Stimulated activated naive B cell treated with anti-CD40 and anti-IgM and Interleukin-4, amounts not matched to agents 10 μg/mL and 1 μg/mL and 100 μg/mL, for 72 hours (primary cell): Measurements from ENCODE around the gene MACROH2A1.

Experiments used
- ATAC-seq, 2 donors: fragments of 150-1000 bp; cut with Tn5 transposase; replicated peaks; 2 replicates each; pipeline ENCODE4 v1.10.0; 2021; ENCODE audit warnings: moderate library complexity in 1 of 2
- DNase-seq: peaks from one replicate; pipeline ENCODE4 v3.0.0; 2021
- H3K27ac Mint-ChIP-seq: one replicate; pipeline ENCODE4 v1.8.0; 2022; ENCODE audit warnings: mild to moderate bottlenecking, mixed read lengths
- H3K27me3 Mint-ChIP-seq, 2 donors: one replicate each; pipeline ENCODE4 v1.8.0; 2022; ENCODE audit warnings: mixed read lengths in 2 of 2
- H3K36me3 Mint-ChIP-seq, 2 donors: one replicate each; pipeline ENCODE4 v1.8.0; 2022; ENCODE audit warnings: mixed read lengths in 2 of 2, mild to moderate bottlenecking in 1 of 2
- H3K4me1 Mint-ChIP-seq, 2 donors: one replicate each; pipeline ENCODE4 v1.8.0; 2022; ENCODE audit warnings: mixed read lengths in 2 of 2, mild to moderate bottlenecking in 1 of 2
- H3K4me3 Mint-ChIP-seq, 2 donors: one replicate each; pipeline ENCODE4 v1.8.0; 2022; ENCODE audit warnings: mild to moderate bottlenecking in 2 of 2, mixed read lengths in 2 of 2, moderate library complexity in 1 of 2
- H3K9me3 Mint-ChIP-seq, 2 donors: one replicate each; pipeline ENCODE4 v1.8.0; 2022; ENCODE audit warnings: mixed read lengths in 2 of 2, mild to moderate bottlenecking in 1 of 2

The MACROH2A1 gene

GRCh38 chr5:135397084-135397483, 1.9 kb downstream of the MACROH2A1 start:
- Mint-ChIP-seq H3K27ac (no peak overlapping the region), H3K9me3 (peaks cover 0 to 3% of the 10 kb centered on the region in 2 donors), H3K36me3 (peaks cover 13 to 33% of the 10 kb centered on the region in 2 donors), H3K4me3 (peak overlapping the region; percentile 26 to 29), H3K4me1 (peaks cover 58 to 77% of the 10 kb centered on the region in 2 donors), H3K27me3 (no peaks in the 10 kb centered on the region)
- ATAC-seq (no peak), DNase-seq (no peak)

GRCh38 chr5:135396459-135397055, 2.5 kb downstream of the MACROH2A1 start:
- Mint-ChIP-seq H3K36me3 (peaks cover 18 to 38% of the 10 kb centered on the region in 2 donors), H3K4me3 (peak overlapping the region; percentile 41 to 53), H3K27me3 (no peaks in the 10 kb centered on the region), H3K4me1 (peaks cover 63 to 82% of the 10 kb centered on the region in 2 donors), H3K9me3 (peaks cover 0 to 3% of the 10 kb centered on the region in 2 donors), H3K27ac (peak overlapping the region; percentile 5)
- ATAC-seq (no peak), DNase-seq (no peak)

- peaks cover 67 to 86% of the 10 kb centered on the region in 2 donors for H3K4me1 Mint-ChIP-seq
- H3K27ac Mint-ChIP-seq = no peak overlapping the region
Measured at GRCh38 chr5:135395866-135396265, 3.2 kb downstream of the MACROH2A1 start.

GRCh38 chr5:135395451-135395850, 3.6 kb downstream of the MACROH2A1 start:
- Mint-ChIP-seq H3K36me3 (peaks cover 20 to 43% of the 10 kb centered on the region in 2 donors), H3K4me3 (no peak overlapping the region), H3K27ac (peak overlapping the region; percentile 2), H3K27me3 (no peaks in the 10 kb centered on the region), H3K4me1 (peaks cover 68 to 85% of the 10 kb centered on the region in 2 donors), H3K9me3 (peaks cover 0 to 3% of the 10 kb centered on the region in 2 donors)
- ATAC-seq (no peak), DNase-seq (no peak)

More at GRCh38 chr5:135395866-135396265, 3.2 kb downstream of the MACROH2A1 start:
- Mint-ChIP-seq H3K4me3 (peak overlapping the region in 1 of 2 donors; percentile 41), H3K27me3 (no peaks in the 10 kb centered on the region), H3K36me3 (peaks cover 20 to 42% of the 10 kb centered on the region in 2 donors), H3K9me3 (peaks cover 0 to 3% of the 10 kb centered on the region in 2 donors)
- ATAC-seq = no peak
- DNase-seq = no peak

GRCh38 chr5:135394095-135394494, 4.9 kb downstream of the MACROH2A1 start:
- H3K9me3 Mint-ChIP-seq = peaks cover 0 to 3% of the 10 kb centered on the region in 2 donors
- H3K36me3 Mint-ChIP-seq = peaks cover 28 to 52% of the 10 kb centered on the region in 2 donors
- H3K27me3 Mint-ChIP-seq = no peaks in the 10 kb centered on the region
- ATAC-seq (no peak), DNase-seq (no peak)
- no peak overlapping the region for H3K27ac Mint-ChIP-seq
- H3K4me1 Mint-ChIP-seq = peaks cover 62 to 85% of the 10 kb centered on the region in 2 donors
- no peak overlapping the region for H3K4me3 Mint-ChIP-seq

GRCh38 chr5:135393691-135394090, 5.3 kb downstream of the MACROH2A1 start:
- Mint-ChIP-seq H3K4me3 (no peak overlapping the region), H3K36me3 (peaks cover 28 to 56% of the 10 kb centered on the region in 2 donors), H3K27me3 (no peaks in the 10 kb centered on the region), H3K27ac (no peak overlapping the region), H3K9me3 (peaks cover 0 to 3% of the 10 kb centered on the region in 2 donors), H3K4me1 (peaks cover 62 to 87% of the 10 kb centered on the region in 2 donors)
- DNase-seq = no peak
- ATAC-seq = no peak

- Mint-ChIP-seq H3K36me3 (peaks cover 32 to 61% of the 10 kb centered on the region in 2 donors), H3K4me3 (peak overlapping the region in 1 of 2 donors; percentile 13), H3K9me3 (peaks cover 0 to 3% of the 10 kb centered on the region in 2 donors), H3K27ac (peak overlapping the region; percentile 31), H3K27me3 (no peaks in the 10 kb centered on the region), H3K4me1 (peaks cover 65 to 88% of the 10 kb centered on the region in 2 donors)
- DNase-seq = no peak
- ATAC-seq = peak; percentile 58 to 69
Measured at GRCh38 chr5:135393229-135393628, 5.8 kb downstream of the MACROH2A1 start.

GRCh38 chr5:135392256-135392655, 6.8 kb downstream of the MACROH2A1 start:
- ATAC-seq = peak; percentile 63 to 65
- Mint-ChIP-seq H3K4me3 (peak overlapping the region in 1 of 2 donors; percentile 33), H3K36me3 (peaks cover 40 to 69% of the 10 kb centered on the region in 2 donors), H3K9me3 (peaks cover 0 to 3% of the 10 kb centered on the region in 2 donors), H3K27ac (peak overlapping the region; percentile 25), H3K4me1 (peaks cover 65 to 90% of the 10 kb centered on the region in 2 donors), H3K27me3 (no peaks in the 10 kb centered on the region)
- no peak for DNase-seq

- peaks cover 0 to 3% of the 10 kb centered on the region in 2 donors for H3K9me3 Mint-ChIP-seq
- DNase-seq = no peak
- peaks cover 44 to 73% of the 10 kb centered on the region in 2 donors for H3K36me3 Mint-ChIP-seq
- H3K27ac Mint-ChIP-seq = peak overlapping the region; percentile 25
- H3K4me1 Mint-ChIP-seq = peaks cover 64 to 90% of the 10 kb centered on the region in 2 donors
- no peak for ATAC-seq
- H3K4me3 Mint-ChIP-seq = no peak overlapping the region
- no peaks in the 10 kb centered on the region for H3K27me3 Mint-ChIP-seq
Measured at GRCh38 chr5:135391869-135392255, 7.2 kb downstream of the MACROH2A1 start.

GRCh38 chr5:135391116-135391868, 7.7 kb downstream of the MACROH2A1 start:
- Mint-ChIP-seq H3K4me3 (no peak overlapping the region), H3K9me3 (peaks cover 0 to 3% of the 10 kb centered on the region in 2 donors)

GRCh38 chr5:135388860-135389435, 10.1 kb downstream of the MACROH2A1 start:
- no peak overlapping the region for H3K4me3 Mint-ChIP-seq

More at GRCh38 chr5:135391116-135391868, 7.7 kb downstream of the MACROH2A1 start:
- no peak for ATAC-seq
- no peak for DNase-seq
- Mint-ChIP-seq H3K27ac (no peak overlapping the region), H3K36me3 (peaks cover 49 to 75% of the 10 kb centered on the region in 2 donors), H3K27me3 (no peaks in the 10 kb centered on the region), H3K4me1 (peaks cover 61 to 89% of the 10 kb centered on the region in 2 donors)

GRCh38 chr5:135387629-135387960, 11.4 kb downstream of the MACROH2A1 start:
- peaks cover 56 to 84% of the 10 kb centered on the region in 2 donors for H3K36me3 Mint-ChIP-seq

More at GRCh38 chr5:135388860-135389435, 10.1 kb downstream of the MACROH2A1 start:
- H3K27ac Mint-ChIP-seq = no peak overlapping the region
- ATAC-seq = no peak
- no peak for DNase-seq
- H3K36me3 Mint-ChIP-seq = peaks cover 55 to 80% of the 10 kb centered on the region in 2 donors
- H3K9me3 Mint-ChIP-seq = peaks cover 0 to 3% of the 10 kb centered on the region in 2 donors
- peaks cover 44 to 72% of the 10 kb centered on the region in 2 donors for H3K4me1 Mint-ChIP-seq
- no peaks in the 10 kb centered on the region for H3K27me3 Mint-ChIP-seq

GRCh38 chr5:135386886-135387628, 12.0 kb downstream of the MACROH2A1 start:
- peaks cover 29 to 64% of the 10 kb centered on the region in 2 donors for H3K4me1 Mint-ChIP-seq
- no peak for ATAC-seq
- no peaks in the 10 kb centered on the region for H3K27me3 Mint-ChIP-seq
- no peak overlapping the region for H3K4me3 Mint-ChIP-seq
- no peak overlapping the region for H3K27ac Mint-ChIP-seq
- DNase-seq = no peak
- H3K36me3 Mint-ChIP-seq = peaks cover 56 to 84% of the 10 kb centered on the region in 2 donors
- H3K9me3 Mint-ChIP-seq = no peaks in the 10 kb centered on the region

More at GRCh38 chr5:135387629-135387960, 11.4 kb downstream of the MACROH2A1 start:
- Mint-ChIP-seq H3K4me3 (no peak overlapping the region), H3K4me1 (peaks cover 33 to 64% of the 10 kb centered on the region in 2 donors), H3K27me3 (no peaks in the 10 kb centered on the region), H3K27ac (no peak overlapping the region), H3K9me3 (no peaks in the 10 kb centered on the region)
- DNase-seq (no peak), ATAC-seq (no peak)

- H3K36me3 Mint-ChIP-seq = peaks cover 52 to 83% of the 10 kb centered on the region in 2 donors
Measured at GRCh38 chr5:135386096-135386495, 12.9 kb downstream of the MACROH2A1 start.

More at GRCh38 chr5:135386096-135386495, 12.9 kb downstream of the MACROH2A1 start:
- H3K9me3 Mint-ChIP-seq = no peaks in the 10 kb centered on the region
- H3K27ac Mint-ChIP-seq = no peak overlapping the region
- ATAC-seq (no peak), DNase-seq (no peak)
- no peak overlapping the region for H3K4me3 Mint-ChIP-seq
- peaks cover 20 to 56% of the 10 kb centered on the region in 2 donors for H3K4me1 Mint-ChIP-seq
- H3K27me3 Mint-ChIP-seq = no peaks in the 10 kb centered on the region
